Mesenchymal stem cell (in vitro differentiated cells and primary cell): ENCODE results near the gene TENT4B.

ENCODE experiments used
- DNase-seq: peaks from one replicate; pipeline ENCODE4 v3.0.0-alpha.2; 2013
- H2AFZ ChIP-seq: one replicate; pipeline ENCODE4 v1.6.1; 2013; ENCODE audit warnings: low read depth, mild to moderate bottlenecking, control low read depth, inconsistent platforms, low read length, moderate library complexity
- H2AK5ac ChIP-seq: 2 replicates; pipeline ENCODE4 v1.6.1; 2013; ENCODE audit warnings: low read length, moderate library complexity, mild to moderate bottlenecking, inconsistent platforms; ENCODE audit not compliant: severe bottlenecking
- H2BK120ac ChIP-seq: one replicate; pipeline ENCODE4 v1.6.1; 2013; ENCODE audit warnings: low read depth, mild to moderate bottlenecking, inconsistent platforms, low read length, moderate library complexity
- H2BK12ac ChIP-seq, 2 experiments: one replicate each; pipeline ENCODE4 v1.6.1; 2013; ENCODE audit warnings: inconsistent platforms in 2 of 2, low read length in 2 of 2, mild to moderate bottlenecking in 2 of 2, moderate library complexity in 2 of 2, control low read depth in 1 of 2
- H2BK15ac ChIP-seq: one replicate; pipeline ENCODE4 v1.6.1; 2013; ENCODE audit warnings: mild to moderate bottlenecking, low read depth, inconsistent platforms; ENCODE audit not compliant: poor library complexity, severe bottlenecking
- H2BK5ac ChIP-seq: 2 replicates; pipeline ENCODE4 v1.6.1; 2013; ENCODE audit warnings: low read depth, mild to moderate bottlenecking, low read length, control low read depth, inconsistent platforms; ENCODE audit not compliant: poor library complexity, severe bottlenecking
- H3K14ac ChIP-seq, 2 experiments: one replicate each; pipeline ENCODE4 v1.6.1; 2013; ENCODE audit warnings: inconsistent platforms in 2 of 2, low read length in 2 of 2, control low read depth in 1 of 2, mild to moderate bottlenecking in 1 of 2, moderate library complexity in 1 of 2
- H3K18ac ChIP-seq, 2 experiments: one replicate each; pipeline ENCODE4 v1.6.1; 2013; ENCODE audit warnings: inconsistent platforms in 2 of 2, low read length in 2 of 2, control low read depth in 1 of 2, low read depth in 1 of 2, mild to moderate bottlenecking in 1 of 2
- H3K23ac ChIP-seq, 2 experiments: one replicate each; pipeline ENCODE4 v1.6.1; 2013; ENCODE audit warnings: inconsistent platforms in 2 of 2, low read length in 2 of 2, mild to moderate bottlenecking in 2 of 2, moderate library complexity in 2 of 2, control low read depth in 1 of 2
- H3K27ac ChIP-seq: 2 replicates; pipeline ENCODE4 v1.5.1; 2013; ENCODE audit warnings: mild to moderate bottlenecking, moderate library complexity, low read length, control low read depth, inconsistent platforms; ENCODE audit not compliant: poor library complexity, severe bottlenecking
- H3K27me3 ChIP-seq, 2 experiments: 2 replicates each; pipeline versions ENCODE4 v1.6.1 to v1.7.0; 2013; ENCODE audit warnings: low read length in 2 of 2, mild to moderate bottlenecking in 2 of 2, moderate library complexity in 2 of 2, control low read depth in 1 of 2, inconsistent platforms in 1 of 2; ENCODE audit not compliant: control insufficient read depth in 1 of 2, insufficient read depth in 1 of 2
- H3K36me3 ChIP-seq, 2 experiments: 2 replicates each; pipeline versions ENCODE4 v1.6.1 to v1.7.0; 2013; ENCODE audit warnings: low read length in 2 of 2, control low read depth in 1 of 2, inconsistent platforms in 1 of 2, low read depth in 1 of 2, mild to moderate bottlenecking in 1 of 2; ENCODE audit not compliant: insufficient read depth in 2 of 2, control insufficient read depth in 1 of 2
- H3K4ac ChIP-seq, 2 experiments: one replicate each; pipeline ENCODE4 v1.6.1; 2013; ENCODE audit warnings: inconsistent platforms in 2 of 2, low read length in 2 of 2, mild to moderate bottlenecking in 2 of 2, moderate library complexity in 2 of 2, control low read depth in 1 of 2, low read depth in 1 of 2
- H3K4me1 ChIP-seq: 2 replicates; pipeline ENCODE4 v1.6.1; 2013; ENCODE audit warnings: low read depth, low read length, control low read depth; ENCODE audit not compliant: control insufficient read depth, insufficient read depth
- H3K4me2 ChIP-seq: 2 replicates; pipeline ENCODE4 v1.6.1; 2013; ENCODE audit warnings: low read length, mild to moderate bottlenecking, inconsistent platforms; ENCODE audit not compliant: poor library complexity, severe bottlenecking
- H3K4me3 ChIP-seq, 2 experiments: 2 replicates each; pipeline versions ENCODE4 v1.5.1 to v1.7.0; 2013; ENCODE audit warnings: low read length in 2 of 2, mild to moderate bottlenecking in 2 of 2, control low read depth in 1 of 2, low read depth in 1 of 2; ENCODE audit not compliant: insufficient read depth in 1 of 2
- H3K79me1 ChIP-seq: replicated peaks from 2 replicates; pipeline ENCODE4 v1.6.1; 2013; ENCODE audit warnings: mild to moderate bottlenecking, control low read depth, low read length, inconsistent platforms; ENCODE audit not compliant: poor library complexity, severe bottlenecking
- H3K9ac ChIP-seq: 2 replicates; pipeline ENCODE4 v1.7.0; 2013; ENCODE audit warnings: mild to moderate bottlenecking, low read length, moderate library complexity
- H3K9me3 ChIP-seq: 2 replicates; pipeline ENCODE4 v1.7.0; 2013; ENCODE audit warnings: mild to moderate bottlenecking, low read length; ENCODE audit not compliant: control insufficient read depth
- H4K8ac ChIP-seq: one replicate; pipeline ENCODE4 v1.6.1; 2013; ENCODE audit warnings: inconsistent platforms, mild to moderate bottlenecking, low read length, moderate library complexity
- H4K91ac ChIP-seq: one replicate; pipeline ENCODE4 v1.6.1; 2013; ENCODE audit warnings: mild to moderate bottlenecking, low read length, inconsistent platforms
- WGBS: methylation state at CpG from one replicate; pipeline ENCODE4 v1.1.7; 2013; ENCODE audit warnings: mixed read lengths; 5-methylcytosine and 5-hydroxymethylcytosine counted together

Gene TENT4B

GRCh38 chr16:50266337-50267091 is 113.4 kb downstream of the TENT4B start, which contains the start of gene ADCY7:
Gene ADCY7, plus strand, starts transcription at chr16:50266551. Its CDS starts 21,629 bp downstream, at chr16:50288180.
- Histone ChIP-seq H2BK120ac (peak within 1 kb of the TSS; percentile 88), H3K4ac (peak within 1 kb of the TSS; percentile 82 to 90), H3K4me3 (peak within 1 kb of the TSS; percentile 37 to 80), H3K23ac (no peak within 1 kb of the TSS), H3K27ac (peak within 1 kb of the TSS; percentile 55), H3K9ac (peak within 1 kb of the TSS; percentile 90), H3K9me3 (no peaks in the 10 kb centered on the region), H3K27me3 (no peaks in the 10 kb centered on the region), H3K36me3 (peaks cover 0 to 7% of the 10 kb centered on the region in 2 experiments), H2AK5ac (peak within 1 kb of the TSS; percentile 33), H3K14ac (peak within 1 kb of the TSS in 1 of 2 experiments; percentile 84), H3K79me1 (peaks cover 10% of the 10 kb centered on the region), H2BK5ac (peak within 1 kb of the TSS; percentile 36), H3K4me1 (peaks cover 21% of the 10 kb centered on the region), H3K18ac (peak within 1 kb of the TSS; percentile 90 to 95), H4K8ac (peak within 1 kb of the TSS; percentile 90), H4K91ac (peak within 1 kb of the TSS; percentile 97), H2BK12ac (peak within 1 kb of the TSS; percentile 90 to 92), H3K4me2 (peak within 1 kb of the TSS; percentile 77), H2AFZ (peak within 1 kb of the TSS; percentile 88), H2BK15ac (peak within 1 kb of the TSS; percentile 97)
- DNase-seq: peak; percentile 85
- 4% methylated on average over 23 of the region's 25 CpGs for WGBS

GRCh38 chr16:50267151-50267631 is 114.1 kb downstream of the TENT4B start:
- Histone ChIP-seq H3K36me3 (peaks cover 0 to 7% of the 10 kb centered on the region in 2 experiments), H2AFZ (no peak overlapping the region), H2AK5ac (peak overlapping the region; percentile 20), H3K9ac (peak overlapping the region; percentile 90), H3K79me1 (peaks cover 10% of the 10 kb centered on the region), H3K14ac (peak overlapping the region in 1 of 2 experiments; percentile 61), H3K4ac (peak overlapping the region in 1 of 2 experiments; percentile 13), H2BK12ac (peak overlapping the region; percentile 18 to 65), H2BK120ac (peak overlapping the region; percentile 59), H3K4me2 (no peak overlapping the region), H3K9me3 (no peaks in the 10 kb centered on the region), H3K18ac (peak overlapping the region in 1 of 2 experiments; percentile 70), H4K8ac (peak overlapping the region; percentile 45), H2BK15ac (peak overlapping the region; percentile 31), H4K91ac (peak overlapping the region; percentile 45), H3K4me1 (peaks cover 24% of the 10 kb centered on the region), H3K27me3 (no peaks in the 10 kb centered on the region), H3K4me3 (peak overlapping the region in 1 of 2 experiments; percentile 80), H2BK5ac (no peak overlapping the region), H3K27ac (no peak overlapping the region), H3K23ac (no peak overlapping the region)
- DNase-seq: no peak
- 91% methylated on average over 6 of the region's 8 CpGs for WGBS

- Histone ChIP-seq H3K79me1 (peaks cover 10% of the 10 kb centered on the region), H3K9ac (no peak overlapping the region)
- 67% methylated on average over 3 of the region's 3 CpGs for WGBS
Measured at GRCh38 chr16:50267651-50268050, 114.5 kb downstream of the TENT4B start.

GRCh38 chr16:50268352-50268751 is 115.2 kb downstream of the TENT4B start:
- H3K79me1 ChIP-seq: peaks cover 11% of the 10 kb centered on the region
- peaks cover 25% of the 10 kb centered on the region for H3K4me1 ChIP-seq
- H3K4me2 ChIP-seq: no peak overlapping the region
- 96% methylated on average over 5 of the region's 5 CpGs for WGBS
- H3K9me3 ChIP-seq: no peaks in the 10 kb centered on the region
- H2AFZ ChIP-seq: no peak overlapping the region
- no peak overlapping the region for H3K14ac ChIP-seq
- peaks cover 0 to 11% of the 10 kb centered on the region in 2 experiments for H3K36me3 ChIP-seq
- H3K4ac ChIP-seq: no peak overlapping the region
- no peak overlapping the region for H3K9ac ChIP-seq
- H2BK15ac ChIP-seq: no peak overlapping the region
- H3K4me3 ChIP-seq: no peak overlapping the region
- DNase-seq: no peak
- H2BK5ac ChIP-seq: no peak overlapping the region
- no peaks in the 10 kb centered on the region for H3K27me3 ChIP-seq
- no peak overlapping the region for H3K18ac ChIP-seq
- H2AK5ac ChIP-seq: no peak overlapping the region
- no peak overlapping the region for H2BK120ac ChIP-seq
- H3K23ac ChIP-seq: no peak overlapping the region
- no peak overlapping the region for H4K91ac ChIP-seq
- no peak overlapping the region for H3K27ac ChIP-seq
- H4K8ac ChIP-seq: no peak overlapping the region
- no peak overlapping the region for H2BK12ac ChIP-seq

More at GRCh38 chr16:50267651-50268050, 114.5 kb downstream of the TENT4B start:
- H3K27me3 ChIP-seq: no peaks in the 10 kb centered on the region
- H3K14ac ChIP-seq: peak overlapping the region in 1 of 2 experiments; percentile 61
- DNase-seq: no peak
- peak overlapping the region in 1 of 2 experiments; percentile 70 for H3K18ac ChIP-seq
- H4K91ac ChIP-seq: no peak overlapping the region
- no peak overlapping the region for H3K4me2 ChIP-seq
- peaks cover 0 to 11% of the 10 kb centered on the region in 2 experiments for H3K36me3 ChIP-seq
- peak overlapping the region; percentile 18 to 65 for H2BK12ac ChIP-seq
- peaks cover 25% of the 10 kb centered on the region for H3K4me1 ChIP-seq
- no peak overlapping the region for H2BK15ac ChIP-seq
- H2BK120ac ChIP-seq: peak overlapping the region; percentile 59
- H2AFZ ChIP-seq: no peak overlapping the region
- H3K27ac ChIP-seq: no peak overlapping the region
- no peak overlapping the region for H3K23ac ChIP-seq
- H2AK5ac ChIP-seq: no peak overlapping the region
- no peaks in the 10 kb centered on the region for H3K9me3 ChIP-seq
- peak overlapping the region; percentile 45 for H4K8ac ChIP-seq
- H3K4me3 ChIP-seq: no peak overlapping the region
- H2BK5ac ChIP-seq: no peak overlapping the region
- H3K4ac ChIP-seq: no peak overlapping the region
